Epithelial cell of esophagus (primary cell): ENCODE data around the gene DISP2.

Source experiments
- DNase-seq: peaks from one replicate; pipeline ENCODE4 v3.0.0; 2010; ENCODE audit warnings: low read depth
- H3K4me3 ChIP-seq: 2 replicates; pipeline ENCODE4 v1.5.1; 2011; ENCODE audit warnings: mild to moderate bottlenecking, low read length, control low read depth
- CTCF ChIP-seq: IDR thresholded peaks from 2 replicates; pipeline ENCODE4 v1.5.1; 2011; ENCODE audit warnings: low read depth, mild to moderate bottlenecking, low read length, control low read depth, inconsistent platforms; ENCODE audit not compliant: insufficient read depth; ENCODE audit errors: missing control alignments

Gene DISP2

GRCh38 chr15:40355976-40356585, 1.9 kb upstream of the DISP2 start:
- TF ChIP-seq CTCF, result no peak
- DNase-seq, result no peak
- H3K4me3 ChIP-seq, result no peak overlapping the region

- DNase-seq, result no peak
- TF ChIP-seq CTCF, result no peak
- no peak overlapping the region for H3K4me3 ChIP-seq
Measured at GRCh38 chr15:40357246-40357645, 773 bp upstream of the DISP2 start.

- TF ChIP-seq CTCF, result no peak
- H3K4me3 ChIP-seq, result peak overlapping the region; percentile 28
- no peak for DNase-seq
Measured at GRCh38 chr15:40358471-40359353, 693 bp downstream of the DISP2 start.

- no peak for TF ChIP-seq CTCF
- DNase-seq, result peak; percentile 82
- no peak overlapping the region for H3K4me3 ChIP-seq
Measured at GRCh38 chr15:40360015-40360414, 2.0 kb downstream of the DISP2 start.

- no peak overlapping the region for H3K4me3 ChIP-seq
Measured at GRCh38 chr15:40361640-40362039, 3.6 kb downstream of the DISP2 start.

GRCh38 chr15:40363611-40364010, 5.6 kb downstream of the DISP2 start:
- TF ChIP-seq CTCF, result no peak
- no peak overlapping the region for H3K4me3 ChIP-seq
- no peak for DNase-seq

More at GRCh38 chr15:40361640-40362039, 3.6 kb downstream of the DISP2 start:
- no peak for DNase-seq
- TF ChIP-seq CTCF, result no peak
